ENCODE data around the gene ZNF740. TPM values are rescaled to one million over a fixed set of nuclear protein-coding genes. Genes with fewer than 3 reads are reported as not detected.

Gene ZNF740
- total RNA-seq, 2 experiments from 2014 or later, result 53.6 to 60.2 TPM

DNA sequence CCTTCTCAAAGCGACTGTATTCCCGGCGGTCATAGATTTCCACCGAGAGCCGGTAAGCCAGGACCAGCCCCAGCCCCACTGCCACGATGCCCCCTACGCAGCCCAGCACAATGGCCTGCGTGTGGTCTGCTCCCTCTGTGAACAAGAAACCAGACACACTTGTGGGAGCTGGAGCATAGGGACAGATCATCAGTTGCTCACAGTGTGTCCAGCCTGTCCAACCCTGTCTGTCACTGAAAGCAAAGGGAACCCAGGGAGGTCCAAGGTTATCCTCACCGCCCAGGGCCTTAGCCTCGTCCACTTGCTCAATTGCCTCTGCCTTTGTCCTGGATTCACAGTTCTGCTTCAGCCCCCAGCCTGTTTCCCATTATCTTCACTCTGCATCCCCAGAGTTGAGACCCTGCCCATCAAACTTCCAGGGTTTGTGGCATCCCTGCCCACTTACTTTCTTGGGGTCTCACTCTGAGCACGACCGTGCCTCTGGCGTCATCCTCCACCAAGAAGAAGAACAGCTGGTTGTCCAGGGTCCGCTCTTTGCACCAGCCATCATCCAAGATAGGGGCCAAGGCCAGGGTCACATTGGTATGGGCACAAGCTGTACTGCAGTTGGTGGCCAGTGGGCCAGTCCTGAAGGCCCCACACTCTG lies 11.5 kb downstream of the ZNF740 start:
- ATAC-seq (ENCODE audit: low read depth) (no peak), DNase-seq (no peak)
- no peak overlapping the region for H3K4me3 Mint-ChIP-seq
- no peaks in the 10 kb centered on the region for H3K27me3 Mint-ChIP-seq
- POLR2A ChIA-PET, result interaction anchor here (2.1 kb wide), 1 partner anchor 11 kb away, joined by 15 read pairs; the partner anchor contains the start of genes CSAD and ZNF740
- H3K36me3 Mint-ChIP-seq, result peaks cover 38% of the 10 kb centered on the region
- H3K9me3 Mint-ChIP-seq, result no peaks in the 10 kb centered on the region
- H3K27ac Mint-ChIP-seq, result no peak overlapping the region
- peaks cover 21% of the 10 kb centered on the region for H3K4me1 Mint-ChIP-seq

DNA sequence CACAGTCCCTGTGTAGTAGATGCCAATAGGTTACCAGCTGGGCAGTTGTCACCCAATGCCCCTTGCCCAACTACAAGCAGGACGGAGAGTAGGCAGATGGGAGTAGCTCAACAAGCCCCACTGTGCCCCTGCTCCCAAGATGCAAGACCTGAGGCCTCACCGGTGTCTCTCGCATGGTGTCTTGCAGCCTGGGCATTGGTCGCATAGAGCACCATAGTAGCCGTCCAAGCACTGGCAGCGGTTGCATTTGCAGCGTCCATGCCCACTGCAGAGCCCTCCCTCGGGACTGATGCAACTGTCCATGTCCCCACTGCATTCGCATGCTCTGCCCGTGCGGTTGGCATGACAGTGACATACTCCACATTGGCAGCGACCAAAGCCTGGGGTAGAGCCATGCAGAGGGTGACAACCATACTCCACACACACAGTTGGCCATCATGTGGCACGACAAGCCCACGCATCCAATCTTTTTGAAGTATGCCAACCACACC lies 12.1 kb downstream of the ZNF740 start:
- Mint-ChIP-seq H3K27me3 (no peaks in the 10 kb centered on the region), H3K9me3 (no peaks in the 10 kb centered on the region), H3K4me3 (no peak overlapping the region), H3K27ac (no peak overlapping the region), H3K36me3 (peaks cover 34% of the 10 kb centered on the region), H3K4me1 (peaks cover 20% of the 10 kb centered on the region)
- POLR2A ChIA-PET, result interaction anchor here (1.0 to 2.1 kb wide), 2 partner anchors 12 to 21 kb away, joined by 3 to 15 read pairs; partner anchors contain the start of genes CSAD and ZNF740
- DNase-seq (no peak), ATAC-seq (ENCODE audit: low read depth) (no peak)

DNA sequence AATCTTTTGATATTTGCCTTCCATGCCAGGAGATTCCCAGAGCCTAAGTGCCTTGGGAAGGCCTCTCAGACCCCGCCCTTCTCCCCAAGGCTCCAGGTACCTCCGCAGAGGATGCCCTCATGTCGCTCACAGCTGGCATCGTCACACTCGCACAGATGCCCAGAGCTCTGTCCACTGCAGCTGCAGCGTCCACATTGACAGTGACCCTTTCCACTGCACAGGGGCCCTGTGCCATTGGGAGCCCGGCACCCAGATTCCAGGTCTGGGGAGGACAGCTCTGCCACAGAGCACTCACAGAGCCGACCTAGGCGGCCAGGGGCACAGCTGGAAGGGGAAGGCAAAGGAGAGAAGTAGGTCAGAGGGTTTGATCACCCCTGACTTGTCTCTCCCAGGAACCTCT lies 12.5 kb downstream of the ZNF740 start:
- POLR2A ChIA-PET, result interaction anchor here (1.0 to 2.1 kb wide), 2 partner anchors 12 to 21 kb away, joined by 3 to 15 read pairs; partner anchors contain the start of genes CSAD and ZNF740
- H3K4me3 Mint-ChIP-seq, result no peak overlapping the region
- no peak for DNase-seq
- peaks cover 33% of the 10 kb centered on the region for H3K36me3 Mint-ChIP-seq
- peak overlapping the region; percentile 13 for H3K27ac Mint-ChIP-seq
- no peaks in the 10 kb centered on the region for H3K9me3 Mint-ChIP-seq
- no peak for ATAC-seq (ENCODE audit: low read depth)
- H3K27me3 Mint-ChIP-seq, result no peaks in the 10 kb centered on the region
- H3K4me1 Mint-ChIP-seq, result peaks cover 23% of the 10 kb centered on the region

DNA sequence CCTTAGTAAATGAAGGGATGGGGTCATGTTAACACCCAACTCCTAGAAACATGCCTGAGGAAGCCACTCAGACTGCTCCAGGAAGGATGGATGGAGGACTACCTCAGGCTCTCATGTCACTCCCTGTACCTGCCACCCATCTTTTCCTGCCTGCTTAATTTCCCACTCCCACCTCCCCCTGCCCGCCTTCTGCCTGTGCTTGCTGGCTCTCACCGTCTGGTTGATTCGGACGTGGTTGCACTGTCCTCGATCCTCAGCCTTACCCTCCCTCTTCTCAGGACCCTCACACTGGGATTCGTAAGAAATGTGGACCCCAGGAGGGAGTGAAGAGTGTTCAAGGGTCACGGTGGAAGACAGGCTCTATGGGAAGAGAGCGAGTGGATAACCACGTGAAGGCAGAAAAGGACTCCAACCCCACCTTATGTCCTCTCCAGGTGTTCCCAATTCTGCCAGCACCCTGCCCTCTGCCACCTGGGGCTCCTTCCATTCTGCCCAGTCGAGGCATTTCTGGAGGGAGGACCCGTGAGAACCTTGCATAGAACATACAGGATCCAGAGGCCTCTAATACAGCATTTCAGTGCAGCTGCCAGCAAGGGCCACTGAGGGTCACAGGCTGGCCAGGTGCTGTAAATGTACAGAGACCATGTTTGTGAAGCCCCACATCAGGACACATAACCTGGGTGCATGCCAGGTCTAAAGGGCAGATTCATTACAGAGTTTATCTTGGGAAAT lies 13.6 kb downstream of the ZNF740 start:
- Mint-ChIP-seq H3K9me3 (no peaks in the 10 kb centered on the region), H3K4me1 (peaks cover 34% of the 10 kb centered on the region), H3K27ac (no peak overlapping the region), H3K27me3 (no peaks in the 10 kb centered on the region), H3K4me3 (no peak overlapping the region), H3K36me3 (peaks cover 38% of the 10 kb centered on the region)
- no peak for ATAC-seq (ENCODE audit: low read depth)
- no peak for DNase-seq
- POLR2A ChIA-PET, result interaction anchor here (1.1 to 8.4 kb wide), 3 partner anchors 12 to 15 kb away, joined by 3 to 56 read pairs (median 4); partner anchors contain the start of genes CSAD and ZNF740

DNA sequence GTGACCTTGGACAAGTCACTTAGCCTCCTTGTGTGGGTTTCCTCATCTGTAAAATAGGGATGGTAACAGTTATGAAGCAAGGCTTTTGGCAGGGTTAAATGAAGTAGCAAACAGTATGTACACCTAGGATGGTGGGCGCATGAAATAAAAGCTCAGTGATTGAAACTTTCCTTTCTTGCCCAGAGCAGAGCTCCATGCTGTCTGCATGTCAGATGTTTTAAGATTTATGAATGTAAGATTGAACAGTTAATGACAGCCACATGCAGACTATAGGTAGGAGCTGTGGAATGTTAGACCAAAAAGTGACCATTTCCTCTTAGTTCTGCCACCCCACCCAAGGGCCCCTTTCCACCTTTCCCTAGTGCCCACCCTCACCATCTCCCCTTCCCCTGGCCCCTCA lies 14.5 kb downstream of the ZNF740 start:
- no peaks in the 10 kb centered on the region for H3K9me3 Mint-ChIP-seq
- H3K27ac Mint-ChIP-seq, result peak overlapping the region; percentile 43
- DNase-seq (no peak), ATAC-seq (ENCODE audit: low read depth) (no peak)
- peaks cover 35% of the 10 kb centered on the region for H3K4me1 Mint-ChIP-seq
- POLR2A ChIA-PET, result interaction anchor here (1.1 to 8.4 kb wide), 4 partner anchors 11 to 20 kb away, joined by 3 to 56 read pairs (median 4); partner anchors contain the start of genes CSAD and ZNF740
- no peaks in the 10 kb centered on the region for H3K27me3 Mint-ChIP-seq
- peaks cover 42% of the 10 kb centered on the region for H3K36me3 Mint-ChIP-seq
- no peak overlapping the region for H3K4me3 Mint-ChIP-seq

DNA sequence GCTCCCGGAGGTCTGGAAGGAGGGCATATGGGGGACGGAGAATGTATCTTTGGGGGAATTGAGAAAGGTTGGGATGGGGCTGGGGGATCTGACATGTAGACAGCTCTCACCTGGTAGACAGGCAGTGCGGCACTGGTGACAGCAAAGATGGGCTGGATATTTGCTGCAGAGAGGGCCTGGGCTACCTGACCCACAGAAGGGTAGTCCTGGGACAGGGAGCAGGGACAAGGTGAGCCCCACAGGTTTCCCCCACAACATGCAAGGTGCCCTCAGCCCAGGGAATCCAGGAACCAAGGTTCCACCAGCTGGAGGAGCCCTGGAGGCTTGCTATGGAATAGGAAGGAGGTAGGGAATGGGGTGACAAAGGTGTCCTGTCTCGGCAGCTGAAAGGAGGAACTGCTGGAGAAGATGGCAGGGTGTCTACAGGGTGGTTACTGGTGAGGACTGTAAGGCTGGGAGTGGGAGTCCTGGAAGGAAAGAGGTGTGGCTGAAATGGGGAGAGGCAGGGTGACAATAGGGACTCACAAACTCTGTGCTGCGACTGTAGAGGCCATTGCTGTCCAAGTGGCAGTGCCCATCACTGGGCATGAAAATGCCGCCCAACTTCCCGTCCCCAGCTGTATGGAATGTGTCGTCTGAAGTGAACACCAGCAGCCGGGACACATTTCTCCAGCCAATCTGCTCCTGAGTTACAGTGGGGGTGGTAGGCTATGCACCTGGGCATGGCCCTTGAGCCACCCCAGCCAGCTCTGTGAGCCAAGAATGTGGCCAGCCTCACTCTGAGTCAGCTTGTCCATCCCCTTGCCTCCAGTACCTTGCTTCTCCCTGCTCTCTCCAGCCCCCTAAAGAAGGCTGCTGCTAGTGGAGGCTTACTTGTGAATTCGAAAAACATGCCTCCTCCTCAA lies 15.2 kb downstream of the ZNF740 start:
- no peak for ATAC-seq (ENCODE audit: low read depth)
- H3K4me3 Mint-ChIP-seq, result no peak overlapping the region
- peak overlapping the region; percentile 61 for H3K27ac Mint-ChIP-seq
- POLR2A ChIA-PET, result interaction anchor here (1.1 to 8.4 kb wide), 4 partner anchors 10 to 19 kb away, joined by 3 to 56 read pairs (median 4); partner anchors contain the start of genes CSAD and ZNF740
- no peaks in the 10 kb centered on the region for H3K9me3 Mint-ChIP-seq
- DNase-seq, result no peak
- no peaks in the 10 kb centered on the region for H3K27me3 Mint-ChIP-seq
- H3K36me3 Mint-ChIP-seq, result peaks cover 48% of the 10 kb centered on the region
- H3K4me1 Mint-ChIP-seq, result peaks cover 38% of the 10 kb centered on the region

DNA sequence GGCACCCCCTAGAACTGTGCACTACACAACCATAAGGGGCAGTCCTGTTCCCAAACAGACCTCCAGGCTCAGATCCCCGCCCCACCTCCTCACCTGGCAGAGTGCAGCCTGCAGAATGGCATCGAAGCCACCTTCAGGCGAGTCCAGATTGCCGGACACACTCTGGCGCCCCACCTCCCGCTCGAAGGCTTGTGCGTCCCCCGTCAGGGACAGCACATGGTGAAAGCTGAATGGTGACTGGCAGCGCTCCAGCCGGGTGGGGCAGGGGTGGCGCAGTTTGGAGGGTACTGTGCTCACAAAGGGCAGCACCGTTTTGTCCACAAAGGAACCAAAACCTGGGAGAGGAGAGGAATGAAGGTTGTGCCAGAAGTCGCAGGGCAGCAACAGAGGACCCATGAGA lies 16.0 kb downstream of the ZNF740 start:
- Mint-ChIP-seq H3K4me3 (no peak overlapping the region), H3K27me3 (no peaks in the 10 kb centered on the region), H3K36me3 (peaks cover 48% of the 10 kb centered on the region), H3K27ac (peak overlapping the region; percentile 60), H3K9me3 (no peaks in the 10 kb centered on the region), H3K4me1 (peaks cover 42% of the 10 kb centered on the region)
- POLR2A ChIA-PET, result interaction anchor here (3.0 to 8.4 kb wide), 2 partner anchors 12 to 15 kb away, joined by 37 to 56 read pairs; partner anchors contain the start of genes CSAD, ITGB7 and ZNF740
- ATAC-seq (ENCODE audit: low read depth) (no peak), DNase-seq (no peak)

DNA sequence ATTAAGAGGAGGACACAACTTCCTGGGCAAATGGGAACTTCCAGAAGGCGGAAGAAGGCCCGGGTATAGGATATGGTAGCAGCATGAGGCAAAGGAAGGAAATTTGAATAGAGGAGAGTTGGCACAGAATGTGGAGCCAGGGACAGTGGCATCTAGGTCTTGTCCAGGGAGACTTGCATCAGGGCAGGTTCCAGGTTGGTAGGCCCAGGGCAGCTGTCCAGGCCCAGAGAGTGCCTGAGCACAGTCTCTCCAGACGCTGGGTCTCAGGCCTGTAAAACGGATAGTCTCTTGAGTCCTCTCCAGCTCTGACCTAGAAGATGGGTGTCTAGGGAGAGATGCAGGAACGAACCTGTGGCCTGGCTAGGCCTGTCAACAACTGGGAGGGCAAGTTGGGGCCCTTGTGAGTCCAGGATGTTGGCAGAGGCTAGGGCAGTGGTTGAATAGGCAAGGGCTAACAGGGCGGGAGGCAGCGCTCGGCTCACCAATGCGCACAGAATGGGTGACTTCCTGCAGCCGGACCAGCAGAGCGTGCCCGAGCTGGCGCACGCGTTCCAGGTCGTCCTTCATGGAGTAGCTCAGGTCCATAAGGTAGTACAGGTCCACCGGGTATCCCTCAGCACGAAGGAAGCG lies 16.6 kb downstream of the ZNF740 start:
- H3K27me3 Mint-ChIP-seq, result no peaks in the 10 kb centered on the region
- POLR2A ChIA-PET, result interaction anchor here (1.3 to 8.4 kb wide), 5 partner anchors 9 to 98 kb away, joined by 4 to 56 read pairs (median 28); partner anchors contain the start of genes CSAD, ESPL1, ITGB7 and PFDN5
- H3K36me3 Mint-ChIP-seq, result peaks cover 47% of the 10 kb centered on the region
- no peaks in the 10 kb centered on the region for H3K9me3 Mint-ChIP-seq
- H3K4me1 Mint-ChIP-seq, result peaks cover 41% of the 10 kb centered on the region
- peak overlapping the region; percentile 60 for H3K27ac Mint-ChIP-seq
- DNase-seq (no peak), ATAC-seq (ENCODE audit: low read depth) (no peak)
- H3K4me3 Mint-ChIP-seq, result peak overlapping the region; percentile 21

DNA sequence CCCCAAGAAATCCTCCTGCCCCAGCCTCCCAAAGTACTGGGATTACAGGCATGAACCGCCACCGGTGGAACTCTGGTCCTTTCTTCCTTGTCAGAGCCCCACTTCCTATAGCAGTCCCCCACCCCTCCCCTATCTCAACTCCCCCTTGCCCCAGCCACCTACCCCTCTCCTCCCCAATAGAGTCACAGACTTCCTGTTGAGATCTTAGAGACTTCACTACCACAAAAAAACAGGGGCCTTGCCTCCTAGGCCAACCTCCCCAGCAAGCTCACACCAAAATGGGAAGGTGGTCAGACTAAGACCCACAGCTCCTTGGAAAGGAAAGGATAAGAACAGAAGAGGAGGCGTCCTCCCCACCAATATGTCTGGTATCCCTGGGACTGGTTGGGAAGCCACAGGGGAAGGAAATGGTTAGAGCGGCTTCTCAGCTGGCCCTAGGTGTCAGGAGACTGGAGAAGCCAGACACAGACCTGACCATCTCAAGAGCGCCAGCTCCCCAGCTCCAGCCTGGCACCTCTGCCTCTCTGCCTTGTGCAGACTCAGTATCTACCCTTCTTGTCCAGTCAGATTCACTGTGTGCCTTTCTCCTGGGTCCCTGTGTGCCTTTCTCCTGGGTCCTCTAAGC lies 18.1 kb downstream of the ZNF740 start:
- POLR2A ChIA-PET, result interaction anchor here (0.6 to 8.4 kb wide), 17 partner anchors 10 to 280 kb away, joined by 3 to 56 read pairs (median 5); partner anchors contain the start of genes CSAD, ESPL1, ITGB7 and SOAT2
- peaks cover 45% of the 10 kb centered on the region for H3K4me1 Mint-ChIP-seq
- peak overlapping the region; percentile 80 for H3K27ac Mint-ChIP-seq
- no peaks in the 10 kb centered on the region for H3K9me3 Mint-ChIP-seq
- ATAC-seq (ENCODE audit: low read depth) (peak; percentile 41), DNase-seq (no peak)
- no peaks in the 10 kb centered on the region for H3K27me3 Mint-ChIP-seq
- peaks cover 49% of the 10 kb centered on the region for H3K36me3 Mint-ChIP-seq
- H3K4me3 Mint-ChIP-seq, result peak overlapping the region; percentile 72

DNA sequence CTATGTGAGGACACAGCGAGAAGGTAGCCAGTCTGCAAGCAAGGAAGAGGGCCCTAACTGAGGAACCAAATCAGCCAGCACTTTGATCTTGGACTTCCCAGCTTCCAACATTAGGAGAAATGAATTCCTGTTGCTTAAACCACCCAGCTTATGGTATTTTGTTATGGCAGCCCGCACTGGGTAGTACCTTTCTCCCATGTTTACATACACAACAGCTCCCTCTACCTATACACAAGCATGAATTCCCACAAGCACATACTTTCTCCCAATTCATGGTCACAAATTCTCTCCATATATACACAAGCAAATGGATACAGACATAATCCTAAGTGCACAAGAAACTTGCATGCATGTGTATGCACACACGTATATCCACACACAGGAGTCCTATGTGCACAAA lies 19.2 kb downstream of the ZNF740 start:
- H3K27me3 Mint-ChIP-seq, result no peaks in the 10 kb centered on the region
- peaks cover 52% of the 10 kb centered on the region for H3K36me3 Mint-ChIP-seq

DNA sequence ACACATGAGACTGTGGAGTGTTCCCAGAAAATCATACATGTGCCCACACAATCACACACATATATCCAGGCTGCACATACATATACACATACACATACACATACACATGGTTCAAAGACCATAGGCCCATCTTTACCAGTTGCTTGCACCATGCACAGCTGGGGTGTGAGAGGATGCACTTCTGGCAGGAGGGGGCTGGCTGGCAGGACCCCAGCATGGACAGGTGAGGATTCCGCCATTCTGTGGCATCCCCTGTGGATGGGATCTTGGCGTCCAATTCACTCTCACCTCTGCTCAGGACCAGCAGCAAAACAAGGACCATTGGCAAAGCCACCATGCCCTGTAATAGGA lies 19.6 kb downstream of the ZNF740 start:
- H3K27ac Mint-ChIP-seq, result peak overlapping the region; percentile 80
- peak overlapping the region; percentile 69 for H3K4me3 Mint-ChIP-seq
- DNase-seq, result peak; percentile 28
- peaks cover 52% of the 10 kb centered on the region for H3K36me3 Mint-ChIP-seq
- no peaks in the 10 kb centered on the region for H3K9me3 Mint-ChIP-seq
- ATAC-seq (ENCODE audit: low read depth), result no peak
- H3K4me1 Mint-ChIP-seq, result peaks cover 53% of the 10 kb centered on the region
- H3K27me3 Mint-ChIP-seq, result no peaks in the 10 kb centered on the region
- POLR2A ChIA-PET, result interaction anchor here (1.3 to 8.4 kb wide), 7 partner anchors 8 to 68 kb away, joined by 3 to 56 read pairs (median 4); partner anchors contain the start of genes CSAD, ESPL1 and ZNF740

More for the DNA sequence above, 19.2 kb downstream of the ZNF740 start:
- DNase-seq, result no peak
- Mint-ChIP-seq H3K27ac (peak overlapping the region; percentile 80), H3K4me3 (peak overlapping the region; percentile 69), H3K4me1 (peaks cover 53% of the 10 kb centered on the region), H3K9me3 (no peaks in the 10 kb centered on the region)
- no peak for ATAC-seq (ENCODE audit: low read depth)
- POLR2A ChIA-PET, result interaction anchor here (0.8 to 8.4 kb wide), 12 partner anchors 9 to 145 kb away, joined by 3 to 56 read pairs (median 4); partner anchors contain the start of genes CSAD, ESPL1, ITGB7 and ZNF740
